ENCODE data around the gene HRH1.

DNA sequence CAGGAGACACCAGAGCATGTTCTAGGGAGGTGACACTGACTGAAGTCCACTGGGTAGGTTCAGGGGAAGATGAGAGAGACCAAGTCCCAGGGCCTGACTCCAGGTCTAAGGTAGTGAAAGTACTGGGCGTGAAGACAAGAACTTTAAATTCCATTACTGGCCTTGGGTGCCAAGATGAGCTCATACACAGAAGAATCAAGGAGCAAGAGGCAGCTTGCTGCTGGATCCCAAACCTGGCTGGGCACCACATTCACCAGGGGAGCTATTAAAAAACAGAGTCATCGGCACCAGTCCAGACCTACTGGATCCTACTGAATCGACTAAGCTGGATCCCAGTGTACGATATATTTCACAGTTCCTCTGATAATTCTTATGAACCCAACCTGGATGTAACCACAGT is 75.8 kb downstream of the HRH1 start:
- TF ChIP-seq, protein P1, sequence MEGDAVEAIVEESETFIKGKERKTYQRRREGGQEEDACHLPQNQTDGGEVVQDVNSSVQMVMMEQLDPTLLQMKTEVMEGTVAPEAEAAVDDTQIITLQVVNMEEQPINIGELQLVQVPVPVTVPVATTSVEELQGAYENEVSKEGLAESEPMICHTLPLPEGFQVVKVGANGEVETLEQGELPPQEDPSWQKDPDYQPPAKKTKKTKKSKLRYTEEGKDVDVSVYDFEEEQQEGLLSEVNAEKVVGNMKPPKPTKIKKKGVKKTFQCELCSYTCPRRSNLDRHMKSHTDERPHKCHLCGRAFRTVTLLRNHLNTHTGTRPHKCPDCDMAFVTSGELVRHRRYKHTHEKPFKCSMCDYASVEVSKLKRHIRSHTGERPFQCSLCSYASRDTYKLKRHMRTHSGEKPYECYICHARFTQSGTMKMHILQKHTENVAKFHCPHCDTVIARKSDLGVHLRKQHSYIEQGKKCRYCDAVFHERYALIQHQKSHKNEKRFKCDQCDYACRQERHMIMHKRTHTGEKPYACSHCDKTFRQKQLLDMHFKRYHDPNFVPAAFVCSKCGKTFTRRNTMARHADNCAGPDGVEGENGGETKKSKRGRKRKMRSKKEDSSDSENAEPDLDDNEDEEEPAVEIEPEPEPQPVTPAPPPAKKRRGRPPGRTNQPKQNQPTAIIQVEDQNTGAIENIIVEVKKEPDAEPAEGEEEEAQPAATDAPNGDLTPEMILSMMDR (IDR thresholded peaks at IDR 0.05), result no peak
- no peak for TF ChIP-seq POLR2A (IDR thresholded peaks at IDR 0.05)

All from uterus (tissue), 2 donors.